GM12872 (cell line): ENCODE results near the gene ITIH1.

Experiments used
- TF ChIP-seq, protein P1 (sequence below): IDR thresholded peaks from 3 replicates; pipeline ENCODE4 v1.5.1; 2011; ENCODE audit warnings: low read depth, mild to moderate bottlenecking, low read length, moderate library complexity; ENCODE audit not compliant: insufficient read depth

Gene ITIH1

DNA sequence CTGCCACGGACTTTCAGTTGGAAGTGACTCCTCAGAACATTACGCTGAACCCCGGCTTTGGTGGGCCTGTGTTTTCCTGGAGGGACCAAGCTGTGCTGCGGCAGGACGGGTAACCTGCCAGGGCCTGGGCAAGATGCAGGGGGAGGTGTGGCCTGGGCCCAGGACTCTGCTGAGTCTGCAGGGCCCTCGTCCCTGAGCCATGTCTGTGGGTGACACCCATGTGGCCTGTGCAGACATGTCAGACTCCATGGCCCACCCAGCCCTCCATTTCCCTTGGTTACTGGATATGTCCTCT is 12.3 kb downstream of the ITIH1 start:
- TF ChIP-seq, protein P1, sequence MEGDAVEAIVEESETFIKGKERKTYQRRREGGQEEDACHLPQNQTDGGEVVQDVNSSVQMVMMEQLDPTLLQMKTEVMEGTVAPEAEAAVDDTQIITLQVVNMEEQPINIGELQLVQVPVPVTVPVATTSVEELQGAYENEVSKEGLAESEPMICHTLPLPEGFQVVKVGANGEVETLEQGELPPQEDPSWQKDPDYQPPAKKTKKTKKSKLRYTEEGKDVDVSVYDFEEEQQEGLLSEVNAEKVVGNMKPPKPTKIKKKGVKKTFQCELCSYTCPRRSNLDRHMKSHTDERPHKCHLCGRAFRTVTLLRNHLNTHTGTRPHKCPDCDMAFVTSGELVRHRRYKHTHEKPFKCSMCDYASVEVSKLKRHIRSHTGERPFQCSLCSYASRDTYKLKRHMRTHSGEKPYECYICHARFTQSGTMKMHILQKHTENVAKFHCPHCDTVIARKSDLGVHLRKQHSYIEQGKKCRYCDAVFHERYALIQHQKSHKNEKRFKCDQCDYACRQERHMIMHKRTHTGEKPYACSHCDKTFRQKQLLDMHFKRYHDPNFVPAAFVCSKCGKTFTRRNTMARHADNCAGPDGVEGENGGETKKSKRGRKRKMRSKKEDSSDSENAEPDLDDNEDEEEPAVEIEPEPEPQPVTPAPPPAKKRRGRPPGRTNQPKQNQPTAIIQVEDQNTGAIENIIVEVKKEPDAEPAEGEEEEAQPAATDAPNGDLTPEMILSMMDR = no peak

DNA sequence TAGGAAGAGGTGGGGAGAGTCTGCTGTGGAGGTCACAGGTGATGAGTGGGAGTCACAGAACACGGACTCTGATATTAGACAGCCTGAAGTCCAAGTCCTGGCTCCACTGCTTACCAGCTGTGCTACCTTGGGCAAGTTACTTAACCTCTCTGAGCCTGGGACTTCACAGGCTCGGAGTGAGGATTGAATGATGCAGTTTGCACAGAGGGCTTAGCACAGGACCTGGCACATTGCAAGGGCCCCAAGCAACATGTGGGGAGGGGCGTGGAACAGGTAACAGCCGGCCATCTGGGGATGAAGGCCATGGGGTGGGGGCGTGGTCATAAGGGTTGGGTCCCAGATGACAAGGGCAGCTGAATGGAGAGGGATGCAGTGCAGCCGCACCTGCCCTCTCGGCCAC is 12.9 kb downstream of the ITIH1 start:
- TF ChIP-seq, protein P1 = no peak

DNA sequence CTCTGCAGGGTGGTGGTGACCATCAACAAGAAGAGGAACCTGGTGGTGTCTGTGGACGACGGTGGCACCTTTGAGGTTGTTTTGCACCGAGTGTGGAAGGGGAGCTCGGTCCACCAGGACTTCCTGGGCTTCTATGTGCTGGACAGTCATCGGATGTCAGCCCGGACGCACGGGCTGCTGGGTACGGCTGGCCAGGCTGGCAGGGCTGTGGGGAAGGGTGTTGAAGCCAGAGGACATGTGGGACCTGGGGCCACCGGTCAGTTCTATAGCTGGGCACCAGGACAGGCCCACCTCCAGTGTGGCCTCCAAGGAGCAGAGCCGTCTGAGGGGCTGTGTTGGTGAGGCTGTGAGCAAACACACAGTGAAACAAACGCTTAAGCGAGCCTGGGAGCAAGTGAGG is 13.3 kb downstream of the ITIH1 start:
- TF ChIP-seq, protein P1 = no peak

DNA sequence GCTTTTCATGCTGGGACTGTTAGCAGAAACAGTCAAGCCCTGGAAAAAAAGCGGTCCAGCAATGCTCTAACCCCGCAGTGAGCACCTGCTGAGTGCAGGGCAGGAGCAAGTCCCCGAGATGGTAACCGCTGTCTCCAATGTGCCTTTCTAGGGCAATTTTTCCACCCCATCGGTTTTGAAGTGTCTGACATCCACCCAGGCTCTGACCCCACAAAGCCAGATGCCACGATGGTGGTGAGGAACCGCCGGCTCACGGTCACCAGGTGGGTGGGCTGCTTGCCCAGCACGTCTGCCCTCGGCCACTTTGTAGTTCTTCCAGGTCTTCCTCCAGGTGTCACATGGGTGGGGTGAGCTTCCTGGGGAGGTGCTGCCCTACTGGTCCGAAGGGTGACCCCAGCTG is 14.0 kb downstream of the ITIH1 start:
- TF ChIP-seq, protein P1 = no peak

DNA sequence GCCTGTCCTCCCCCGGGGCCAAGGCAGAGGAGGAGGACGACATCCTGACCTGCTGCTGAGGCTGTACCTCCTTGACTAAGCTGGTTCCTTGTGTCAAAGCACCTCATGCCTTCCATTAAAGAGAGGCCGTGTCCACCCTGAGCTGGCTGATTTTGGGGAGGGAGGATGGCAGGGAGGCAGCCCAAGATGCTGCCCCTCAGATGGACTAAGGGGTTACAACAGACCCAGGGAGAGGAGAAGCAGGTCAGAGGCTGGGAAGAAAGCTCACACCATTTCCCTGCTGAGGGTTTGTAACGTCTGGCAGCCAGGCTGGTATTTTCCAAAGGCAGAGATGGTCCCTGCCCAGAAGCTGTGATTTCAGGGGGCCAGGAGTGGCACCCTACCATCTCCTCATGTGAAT is 14.5 kb downstream of the ITIH1 start:
- TF ChIP-seq, protein P1 = no peak

DNA sequence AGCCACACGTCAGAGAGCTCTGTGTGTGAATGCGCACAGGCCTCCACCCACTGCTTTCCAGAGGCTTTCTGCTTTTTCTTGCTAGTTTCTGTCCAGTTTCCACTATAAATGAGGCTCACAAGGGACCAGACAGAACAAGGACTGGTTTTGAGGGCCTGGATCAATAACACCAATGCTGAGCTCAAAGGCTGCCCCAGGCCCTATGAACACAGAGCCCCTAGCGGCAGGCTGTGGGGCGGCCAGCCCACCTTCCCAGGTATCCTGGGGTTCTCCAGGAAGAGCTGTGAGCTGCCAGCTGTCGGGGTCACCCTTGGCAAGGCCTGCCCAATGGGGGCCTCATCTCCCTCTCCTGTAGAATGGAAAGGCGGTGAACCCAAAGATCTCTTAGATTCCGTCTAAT is 15.0 kb downstream of the ITIH1 start:
- TF ChIP-seq, protein P1 = peak; percentile 69

DNA sequence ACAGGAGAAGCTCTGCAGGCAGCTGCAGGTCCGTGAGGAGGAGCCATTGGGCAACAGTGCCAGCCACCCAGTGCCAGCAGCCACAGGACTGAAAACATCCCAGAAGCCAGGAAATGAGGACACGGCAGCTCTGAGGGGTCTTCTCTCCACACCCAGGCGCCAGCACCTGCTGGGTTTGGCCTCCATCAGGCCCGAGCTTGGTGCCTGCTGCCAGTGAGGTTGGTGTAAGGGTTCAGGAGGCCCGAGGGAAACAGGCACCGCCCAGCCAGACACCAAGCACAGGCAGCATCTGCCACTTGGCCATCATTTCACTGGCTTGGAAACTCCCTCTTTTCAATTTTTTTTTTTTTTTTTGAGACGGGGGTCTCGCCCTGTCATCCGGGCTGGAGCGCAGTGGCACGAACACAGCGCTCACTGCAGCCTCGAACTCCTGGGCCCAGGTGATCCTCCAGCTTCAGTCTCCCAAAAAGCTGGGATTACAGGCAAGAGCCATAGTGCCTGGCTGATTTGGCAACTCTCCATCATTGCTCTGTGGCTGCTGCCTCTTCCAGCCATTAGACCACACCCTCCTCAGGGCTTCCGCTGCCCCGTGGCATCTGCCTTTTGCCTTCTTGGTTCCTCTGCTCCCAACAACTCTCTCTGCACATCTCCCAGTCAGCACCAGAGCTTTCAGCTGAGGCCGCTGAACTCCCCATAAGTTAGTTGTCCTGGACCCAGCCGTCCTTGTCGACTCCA is 15.7 kb downstream of the ITIH1 start:
- TF ChIP-seq, protein P1 = no peak
